ENCODE data around the gene HOGA1.

Gene HOGA1

DNA sequence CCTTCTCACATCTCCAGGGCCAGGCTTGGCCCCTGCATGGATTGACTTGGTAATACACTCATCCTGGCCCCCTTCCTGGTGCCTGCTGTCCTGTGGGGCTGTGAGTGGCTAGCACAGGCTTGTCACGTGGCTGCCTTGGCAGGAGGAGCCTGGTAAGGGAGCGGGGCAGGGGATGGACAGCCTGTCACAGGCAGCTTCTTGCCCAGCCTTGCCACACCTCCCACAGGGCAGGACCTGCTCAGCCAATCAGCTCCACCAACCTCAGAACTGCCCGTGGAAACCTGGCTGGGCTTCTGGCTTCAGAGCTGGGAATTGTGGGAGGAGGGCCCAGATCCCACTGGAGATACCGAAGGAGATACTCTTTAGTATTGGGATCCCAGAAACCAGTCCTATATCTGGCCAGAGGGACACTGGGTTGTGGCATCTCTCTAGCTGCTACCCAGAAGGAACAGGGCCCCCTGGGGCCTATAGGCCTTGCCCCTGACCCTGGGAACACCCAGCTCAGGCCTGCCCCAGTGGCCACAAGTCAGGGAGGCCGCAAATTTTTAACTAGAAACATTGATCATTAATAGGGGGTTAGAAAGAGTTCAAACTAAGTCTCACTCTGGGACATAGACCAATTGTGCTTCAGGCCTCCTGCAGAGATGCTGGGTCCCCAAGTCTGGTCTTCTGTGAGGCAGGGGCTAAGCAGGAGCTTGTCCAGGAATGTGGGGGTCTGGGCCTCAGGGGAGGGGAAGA is at the start of gene HOGA1:
Gene HOGA1, plus strand, starts transcription at position 330 of the 738 bp plus-strand sequence. Its CDS starts 315 bp downstream, at position 645.
- TF ChIP-seq, protein P1, sequence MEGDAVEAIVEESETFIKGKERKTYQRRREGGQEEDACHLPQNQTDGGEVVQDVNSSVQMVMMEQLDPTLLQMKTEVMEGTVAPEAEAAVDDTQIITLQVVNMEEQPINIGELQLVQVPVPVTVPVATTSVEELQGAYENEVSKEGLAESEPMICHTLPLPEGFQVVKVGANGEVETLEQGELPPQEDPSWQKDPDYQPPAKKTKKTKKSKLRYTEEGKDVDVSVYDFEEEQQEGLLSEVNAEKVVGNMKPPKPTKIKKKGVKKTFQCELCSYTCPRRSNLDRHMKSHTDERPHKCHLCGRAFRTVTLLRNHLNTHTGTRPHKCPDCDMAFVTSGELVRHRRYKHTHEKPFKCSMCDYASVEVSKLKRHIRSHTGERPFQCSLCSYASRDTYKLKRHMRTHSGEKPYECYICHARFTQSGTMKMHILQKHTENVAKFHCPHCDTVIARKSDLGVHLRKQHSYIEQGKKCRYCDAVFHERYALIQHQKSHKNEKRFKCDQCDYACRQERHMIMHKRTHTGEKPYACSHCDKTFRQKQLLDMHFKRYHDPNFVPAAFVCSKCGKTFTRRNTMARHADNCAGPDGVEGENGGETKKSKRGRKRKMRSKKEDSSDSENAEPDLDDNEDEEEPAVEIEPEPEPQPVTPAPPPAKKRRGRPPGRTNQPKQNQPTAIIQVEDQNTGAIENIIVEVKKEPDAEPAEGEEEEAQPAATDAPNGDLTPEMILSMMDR (IDR thresholded peaks at IDR 0.05), result no peak
- DNase-seq (ENCODE audit: low spot score), result peak; percentile 81
- Histone ChIP-seq H3K4me3 (no peak within 1 kb of the TSS), H3K27ac (peak within 1 kb of the TSS; percentile 0 to 63)

DNA sequence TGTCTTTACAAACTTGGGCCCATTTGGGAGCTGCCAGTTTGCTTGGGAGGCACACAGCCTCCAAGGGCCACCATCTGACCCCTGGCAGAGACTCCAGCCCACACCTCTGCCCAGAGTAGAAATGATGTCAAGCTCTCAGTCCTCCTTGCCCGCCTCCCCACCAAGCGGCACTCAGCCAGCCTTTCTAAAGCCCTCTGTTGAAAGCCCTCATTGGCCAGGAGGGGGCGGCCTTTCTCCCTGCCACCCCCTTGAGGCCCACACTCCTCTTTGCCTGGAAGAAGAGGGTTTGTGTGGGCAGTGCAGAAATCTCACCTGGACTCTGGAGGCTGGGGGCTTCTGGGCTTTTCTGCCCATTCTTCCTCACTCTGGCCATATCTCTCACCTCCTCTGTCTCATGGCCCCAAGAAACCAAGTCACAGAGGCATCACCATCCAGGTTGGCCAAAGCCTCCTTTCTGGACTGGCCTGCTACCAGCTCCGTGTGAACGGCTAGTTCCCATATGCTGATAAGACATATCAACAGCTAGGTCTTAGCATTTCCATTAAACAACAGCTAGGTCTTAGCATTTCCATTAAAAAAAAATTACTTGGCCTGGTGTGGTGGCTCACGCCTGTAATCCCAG is 49.3 kb upstream of the HOGA1 start:
- Histone ChIP-seq H3K4me3 (no peak overlapping the region), H3K27ac (no peak overlapping the region)
- no peak for DNase-seq (ENCODE audit: low spot score)
- TF ChIP-seq, protein P1 (IDR thresholded peaks at IDR 0.05), result peak; percentile 21

DNA sequence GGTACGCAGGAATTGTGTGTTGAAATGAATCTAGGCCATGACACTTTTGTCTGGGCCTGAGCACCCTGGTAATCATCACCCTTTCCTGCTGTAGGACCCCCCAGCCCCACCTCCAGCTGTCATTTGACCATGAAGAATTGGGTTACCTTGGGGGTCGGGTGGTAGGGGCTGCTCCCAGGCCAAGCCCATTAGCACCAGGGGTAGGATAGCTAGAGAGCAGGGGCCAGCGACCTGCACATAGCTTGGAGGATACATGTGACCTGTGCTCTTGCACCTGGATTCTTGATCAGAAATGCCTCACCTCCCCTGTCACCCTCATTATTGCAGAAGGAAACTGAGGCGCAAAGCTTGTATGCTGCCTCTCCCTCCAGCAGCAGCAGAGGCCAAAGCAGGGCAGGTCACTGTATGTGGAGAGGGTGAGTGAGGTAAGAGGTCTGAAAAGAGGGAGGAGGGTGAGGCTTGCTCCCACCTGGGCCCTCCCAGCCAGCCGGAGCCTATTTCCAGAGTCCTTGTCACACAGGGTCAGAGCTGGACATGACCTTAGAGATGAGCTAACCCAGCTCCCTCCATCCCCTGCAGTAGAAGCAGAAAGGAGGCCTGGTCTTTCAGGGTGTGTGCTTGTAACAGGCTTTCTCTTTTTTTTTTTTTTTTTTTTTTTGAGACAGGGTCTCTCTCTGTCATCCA is 46.9 kb upstream of the HOGA1 start:
- H3K4me3 ChIP-seq, result no peak overlapping the region
- no peak overlapping the region for H3K27ac ChIP-seq
- TF ChIP-seq, protein P1 (IDR thresholded peaks at IDR 0.05), result no peak
- no peak for DNase-seq (ENCODE audit: low spot score)

DNA sequence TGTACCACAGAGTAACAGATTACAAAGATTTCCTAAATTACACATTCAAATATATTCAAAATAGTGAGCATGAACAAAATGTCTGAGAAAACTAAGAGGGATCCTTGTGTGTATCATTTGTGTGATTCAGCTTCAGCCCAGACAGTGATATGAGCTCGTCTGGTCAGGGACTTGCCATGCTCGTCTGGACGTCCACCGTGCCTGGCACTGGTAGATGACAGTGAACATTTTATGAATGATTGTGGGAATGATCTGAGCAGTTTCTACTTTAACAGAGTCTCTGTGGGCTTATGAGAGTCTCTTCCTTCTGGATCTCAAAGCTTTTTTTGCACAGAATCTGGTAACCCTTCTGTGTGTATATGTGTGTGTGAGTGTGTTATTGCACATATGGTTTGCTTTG is 45.8 kb upstream of the HOGA1 start:
- DNase-seq (ENCODE audit: low spot score), result no peak
- Histone ChIP-seq H3K27ac (peak overlapping the region; percentile 4 to 94), H3K4me3 (no peak overlapping the region)
- TF ChIP-seq, protein P1 (IDR thresholded peaks at IDR 0.05), result no peak

DNA sequence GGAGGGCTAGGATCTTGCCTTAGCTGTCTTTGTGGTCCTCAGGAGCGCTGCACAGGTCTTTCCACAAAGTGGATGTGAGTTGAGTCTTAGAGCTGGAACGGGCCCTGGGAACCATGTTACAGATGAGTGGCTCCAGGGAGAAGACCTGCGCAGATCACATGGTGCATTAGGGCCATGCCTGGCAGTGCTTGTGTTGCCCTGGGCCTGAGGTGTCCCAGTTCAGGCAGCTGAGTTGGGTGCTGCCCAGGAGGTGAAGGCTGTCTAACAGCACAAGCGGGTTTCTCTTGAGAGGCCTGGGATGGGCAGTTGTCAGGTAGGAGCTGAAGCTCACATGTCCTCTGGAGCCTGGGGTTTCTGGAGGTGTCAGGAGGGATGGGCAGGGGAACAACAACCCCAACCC is 45.4 kb upstream of the HOGA1 start:
- DNase-seq (ENCODE audit: low spot score), result no peak

DNA sequence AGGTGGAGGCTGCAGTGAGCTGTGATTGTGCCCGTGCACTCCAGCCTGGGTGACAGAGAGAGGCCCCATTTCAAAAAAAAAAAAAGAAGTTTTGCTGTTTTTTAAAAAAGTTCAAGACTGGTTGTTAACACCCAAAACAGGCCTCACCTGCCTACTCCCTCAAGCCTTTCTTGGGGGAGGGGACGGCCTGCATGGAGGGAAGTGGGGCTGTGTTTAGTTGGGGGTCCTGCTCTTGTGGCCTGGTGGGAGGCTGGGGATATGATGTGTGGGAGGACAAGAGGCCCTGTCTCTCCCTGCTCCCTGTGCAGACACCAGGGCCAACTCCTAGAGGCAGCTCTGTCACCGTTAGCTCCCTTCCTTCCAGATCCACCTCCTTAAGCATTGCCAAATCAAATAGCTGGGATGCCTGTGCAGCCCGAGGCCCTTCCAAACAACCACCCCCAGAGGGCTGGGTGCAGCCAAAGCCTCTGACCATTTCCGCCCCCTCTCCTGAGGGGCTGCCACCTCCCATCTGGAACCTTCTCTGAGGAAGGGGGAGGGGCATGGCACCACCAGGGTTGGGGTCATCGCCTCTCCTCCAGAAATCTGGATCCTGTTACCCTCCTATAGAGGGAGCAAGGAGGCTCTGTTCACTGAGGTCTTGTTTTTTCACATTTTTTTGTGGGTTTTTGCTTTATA is 44.5 kb upstream of the HOGA1 start:
- DNase-seq (ENCODE audit: low spot score), result peak; percentile 81
- TF ChIP-seq, protein P1 (IDR thresholded peaks at IDR 0.05), result no peak
- Histone ChIP-seq H3K27ac (peak overlapping the region; percentile 4 to 94), H3K4me3 (no peak overlapping the region)

More for the DNA sequence above, 45.4 kb upstream of the HOGA1 start:
- Histone ChIP-seq H3K4me3 (no peak overlapping the region), H3K27ac (peak overlapping the region; percentile 4 to 94)
- TF ChIP-seq, protein P1 (IDR thresholded peaks at IDR 0.05), result no peak
